GM12872 (cell line): ENCODE data around the gene LEMD3.

Source experiments
- CTCF ChIP-seq: IDR thresholded peaks from 3 replicates; pipeline ENCODE4 v1.5.1; 2011; ENCODE audit warnings: low read depth, mild to moderate bottlenecking, low read length, moderate library complexity; ENCODE audit not compliant: insufficient read depth

Gene LEMD3

GRCh38 chr12:65152596-65152995 is 16.8 kb upstream of the LEMD3 start:
- no peak for TF ChIP-seq CTCF

GRCh38 chr12:65155784-65156183 is 13.6 kb upstream of the LEMD3 start:
- no peak for TF ChIP-seq CTCF

- TF ChIP-seq CTCF, result no peak
These were observed 13.0 kb upstream of the LEMD3 start for GRCh38 chr12:65156366-65156841.

GRCh38 chr12:65157091-65157490 is 12.3 kb upstream of the LEMD3 start:
- no peak for TF ChIP-seq CTCF

- TF ChIP-seq CTCF, result no peak
These were observed 6.8 kb upstream of the LEMD3 start for GRCh38 chr12:65162609-65163008.

- TF ChIP-seq CTCF, result no peak
These were observed 5.1 kb upstream of the LEMD3 start for GRCh38 chr12:65164244-65164643.

- TF ChIP-seq CTCF, result no peak
These were observed 4.6 kb upstream of the LEMD3 start for GRCh38 chr12:65164774-65165173.
